ENCODE measurements around the gene TM9SF3.

Gene TM9SF3

GRCh38 chr10:96507044-96507443 is 79.8 kb downstream of the TM9SF3 start:
- Histone ChIP-seq H3K9me2 (ENCODE audit: low read depth, low read length) (no peaks in the 10 kb centered on the region), H3K4me1 (ENCODE audit: insufficient read depth, low read length, severe bottlenecking) (no peaks in the 10 kb centered on the region), H3K4me2 (ENCODE audit: low read length) (no peak overlapping the region), H3K79me2 (ENCODE audit: insufficient read depth, low read length) (no peaks in the 10 kb centered on the region), H3K27me3 (ENCODE audit: insufficient read depth, low read length) (no peaks in the 10 kb centered on the region), H3K36me3 (ENCODE audit: insufficient read depth, low read length) (no peaks in the 10 kb centered on the region), H2AFZ (ENCODE audit: low read length) (no peak overlapping the region), H3K4me3 (ENCODE audit: low read depth, low read length, poor library complexity, severe bottlenecking) (no peak overlapping the region), H4K20me1 (ENCODE audit: insufficient read depth, low read length) (no peaks in the 10 kb centered on the region), H3F3A (ENCODE audit: insufficient read depth, low read length) (no peaks in the 10 kb centered on the region), H3K9ac (ENCODE audit: low read length) (no peak overlapping the region), H3K9me3 (ENCODE audit: low read length) (no peaks in the 10 kb centered on the region), H3K27ac (ENCODE audit: low read depth, low read length, poor library complexity, severe bottlenecking) (no peak overlapping the region)
- TF ChIP-seq CTCF (IDR thresholded peaks at IDR 0.05; ENCODE audit: low read length), result no peak
- TF ChIP-seq EZH2 (IDR thresholded peaks at IDR 0.05; ENCODE audit: borderline replicate concordance, low read length), result no peak

- Histone ChIP-seq H3K4me3 (ENCODE audit: low read depth, low read length, poor library complexity, severe bottlenecking) (no peak overlapping the region), H3K4me2 (ENCODE audit: low read length) (no peak overlapping the region), H4K20me1 (ENCODE audit: insufficient read depth, low read length) (no peaks in the 10 kb centered on the region), H3K4me1 (ENCODE audit: insufficient read depth, low read length, severe bottlenecking) (no peaks in the 10 kb centered on the region), H3K9me3 (ENCODE audit: low read length) (no peaks in the 10 kb centered on the region), H3K36me3 (ENCODE audit: insufficient read depth, low read length) (no peaks in the 10 kb centered on the region), H3F3A (ENCODE audit: insufficient read depth, low read length) (no peaks in the 10 kb centered on the region), H3K9ac (ENCODE audit: low read length) (no peak overlapping the region), H3K27me3 (ENCODE audit: insufficient read depth, low read length) (no peaks in the 10 kb centered on the region), H3K79me2 (ENCODE audit: insufficient read depth, low read length) (no peaks in the 10 kb centered on the region), H3K9me2 (ENCODE audit: low read depth, low read length) (no peaks in the 10 kb centered on the region), H3K27ac (ENCODE audit: low read depth, low read length, poor library complexity, severe bottlenecking) (no peak overlapping the region), H2AFZ (ENCODE audit: low read length) (no peak overlapping the region)
- TF ChIP-seq EZH2 (IDR thresholded peaks at IDR 0.05; ENCODE audit: borderline replicate concordance, low read length), result no peak
- TF ChIP-seq CTCF (IDR thresholded peaks at IDR 0.05; ENCODE audit: low read length), result no peak
These were observed 81.4 kb downstream of the TM9SF3 start for GRCh38 chr10:96505150-96506136.

- H3K9me3 ChIP-seq (ENCODE audit: low read length), result no peaks in the 10 kb centered on the region
- H4K20me1 ChIP-seq (ENCODE audit: insufficient read depth, low read length), result no peaks in the 10 kb centered on the region
- H3K4me1 ChIP-seq (ENCODE audit: insufficient read depth, low read length, severe bottlenecking), result no peaks in the 10 kb centered on the region
- no peak overlapping the region for H3K9ac ChIP-seq (ENCODE audit: low read length)
- no peak overlapping the region for H3K4me2 ChIP-seq (ENCODE audit: low read length)
- H3K9me2 ChIP-seq (ENCODE audit: low read depth, low read length), result no peaks in the 10 kb centered on the region
- TF ChIP-seq EZH2 (IDR thresholded peaks at IDR 0.05; ENCODE audit: borderline replicate concordance, low read length) (no peak), CTCF (IDR thresholded peaks at IDR 0.05; ENCODE audit: low read length) (no peak)
- H3K27ac ChIP-seq (ENCODE audit: low read depth, low read length, poor library complexity, severe bottlenecking), result no peak overlapping the region
- H2AFZ ChIP-seq (ENCODE audit: low read length), result no peak overlapping the region
- no peaks in the 10 kb centered on the region for H3K27me3 ChIP-seq (ENCODE audit: insufficient read depth, low read length)
- no peak overlapping the region for H3K4me3 ChIP-seq (ENCODE audit: low read depth, low read length, poor library complexity, severe bottlenecking)
- no peaks in the 10 kb centered on the region for H3K79me2 ChIP-seq (ENCODE audit: insufficient read depth, low read length)
- no peaks in the 10 kb centered on the region for H3F3A ChIP-seq (ENCODE audit: insufficient read depth, low read length)
- H3K36me3 ChIP-seq (ENCODE audit: insufficient read depth, low read length), result no peaks in the 10 kb centered on the region
These were observed 84.1 kb downstream of the TM9SF3 start for GRCh38 chr10:96502561-96503282.
